HL-60 (cell line): Measurements from ENCODE around the gene KIFC3.

ENCODE experiments used
- CTCF ChIP-seq: IDR thresholded peaks from one replicate; pipeline ENCODE4 v1.5.1; 2011; ENCODE audit warnings: low read length, control low read depth, inconsistent platforms; ENCODE audit not compliant: insufficient read depth
- POLR2AphosphoS5 ChIP-seq: IDR thresholded peaks from 2 replicates; pipeline ENCODE4 v1.6.1; 2012; ENCODE audit warnings: low read depth
- SPI1 ChIP-seq: IDR thresholded peaks from 2 replicates; pipeline ENCODE4 v1.6.1; 2012; ENCODE audit warnings: low read depth, mild to moderate bottlenecking, borderline replicate concordance

- TF ChIP-seq CTCF (no peak), POLR2AphosphoS5 (no peak), SPI1 (no peak)
These were observed 35.9 kb upstream of the KIFC3 start for GRCh38 chr16:57838161-57838560.
